ENCODE data around the gene ZNF777. TPM values are rescaled to one million over a fixed set of nuclear protein-coding genes. Genes with fewer than 3 reads are reported as not detected.

ZNF777 gene
- total RNA-seq, 1 experiment from 2014 or later: 10.1 TPM

GRCh38 chr7:149477494-149478443 lies 16.9 kb upstream of the ZNF777 start:
- DNase-seq (ENCODE audit: extremely low read depth, low read depth): no peak

- no peak for DNase-seq (ENCODE audit: extremely low read depth, low read depth)
Observed at GRCh38 chr7:149476791-149477190, 15.9 kb upstream of the ZNF777 start.

GRCh38 chr7:149475121-149476045 lies 14.5 kb upstream of the ZNF777 start:
- DNase-seq (ENCODE audit: extremely low read depth, low read depth): no peak

- no peak for DNase-seq (ENCODE audit: extremely low read depth, low read depth)
Observed at GRCh38 chr7:149474309-149475120, 13.7 kb upstream of the ZNF777 start.

GRCh38 chr7:149473251-149473650 lies 12.4 kb upstream of the ZNF777 start:
- no peak for DNase-seq (ENCODE audit: extremely low read depth, low read depth)

- no peak for DNase-seq (ENCODE audit: extremely low read depth, low read depth)
Observed at GRCh38 chr7:149471289-149471953, 10.6 kb upstream of the ZNF777 start.

GRCh38 chr7:149469806-149470205 lies 8.9 kb upstream of the ZNF777 start:
- DNase-seq (ENCODE audit: extremely low read depth, low read depth): no peak

GRCh38 chr7:149468208-149468607 lies 7.3 kb upstream of the ZNF777 start:
- DNase-seq (ENCODE audit: extremely low read depth, low read depth): no peak

- DNase-seq (ENCODE audit: extremely low read depth, low read depth): no peak
Observed at GRCh38 chr7:149467321-149467859, 6.5 kb upstream of the ZNF777 start.

GRCh38 chr7:149466364-149466763 lies 5.5 kb upstream of the ZNF777 start:
- no peak for DNase-seq (ENCODE audit: extremely low read depth, low read depth)

- no peak for DNase-seq (ENCODE audit: extremely low read depth, low read depth)
Observed at GRCh38 chr7:149463500-149464161, 2.8 kb upstream of the ZNF777 start.

- DNase-seq (ENCODE audit: extremely low read depth, low read depth): no peak
Observed at GRCh38 chr7:149462101-149462520, 1.2 kb upstream of the ZNF777 start.

- DNase-seq (ENCODE audit: extremely low read depth, low read depth): no peak
Observed at GRCh38 chr7:149459540-149460452, 1.1 kb downstream of the ZNF777 start.

- no peak for DNase-seq (ENCODE audit: extremely low read depth, low read depth)
Observed at GRCh38 chr7:149459201-149459539, 1.7 kb downstream of the ZNF777 start.

GRCh38 chr7:149458235-149458634 lies 2.6 kb downstream of the ZNF777 start:
- no peak for DNase-seq (ENCODE audit: extremely low read depth, low read depth)

- no peak for DNase-seq (ENCODE audit: extremely low read depth, low read depth)
Observed at GRCh38 chr7:149457766-149458165, 3.1 kb downstream of the ZNF777 start.

GRCh38 chr7:149456506-149457421 lies 4.1 kb downstream of the ZNF777 start:
- DNase-seq (ENCODE audit: extremely low read depth, low read depth): no peak
